ENCODE data around the gene PTPRT.

PTPRT gene

DNA sequence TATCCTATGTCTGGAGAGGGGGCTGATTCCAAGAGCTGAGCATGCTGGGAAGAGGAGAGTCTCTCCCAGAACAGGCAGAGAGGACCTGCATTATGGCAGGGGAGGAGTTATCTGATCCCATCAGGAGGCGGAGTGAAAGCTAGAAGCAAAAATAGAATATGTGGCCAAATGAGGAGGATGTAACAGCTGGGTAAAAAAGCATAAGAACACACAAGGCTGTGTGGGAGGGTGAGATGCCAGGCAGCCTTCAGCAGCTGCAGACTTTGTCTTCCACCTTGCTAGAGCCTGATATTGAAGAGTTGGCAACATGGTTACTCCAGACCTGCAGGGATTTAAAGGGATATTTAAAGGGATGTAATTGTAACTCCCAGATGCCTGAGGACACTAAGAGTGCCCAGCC lies 167.1 kb downstream of the PTPRT start:
- no peak for DNase-seq (ENCODE audit: low read depth)

DNA sequence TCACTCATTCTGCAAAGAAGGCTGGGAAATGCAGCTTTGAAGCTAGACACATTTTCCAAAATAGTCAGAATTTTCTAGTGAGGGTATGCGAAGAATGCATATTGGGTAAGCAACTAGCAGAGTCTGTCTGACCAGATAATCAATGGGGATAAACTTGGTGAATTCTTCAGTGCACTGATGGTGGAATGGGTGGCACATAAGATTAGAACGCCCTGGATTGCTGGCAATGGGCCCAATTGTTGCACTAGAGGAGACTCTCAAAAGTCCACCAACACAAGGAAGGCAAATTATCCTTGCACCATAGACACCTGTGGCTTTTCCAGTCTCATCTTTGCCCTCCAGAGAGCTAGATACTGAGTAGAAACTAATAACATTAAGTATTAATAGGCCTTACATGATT lies 167.6 kb downstream of the PTPRT start:
- no peak for DNase-seq (ENCODE audit: low read depth)

DNA sequence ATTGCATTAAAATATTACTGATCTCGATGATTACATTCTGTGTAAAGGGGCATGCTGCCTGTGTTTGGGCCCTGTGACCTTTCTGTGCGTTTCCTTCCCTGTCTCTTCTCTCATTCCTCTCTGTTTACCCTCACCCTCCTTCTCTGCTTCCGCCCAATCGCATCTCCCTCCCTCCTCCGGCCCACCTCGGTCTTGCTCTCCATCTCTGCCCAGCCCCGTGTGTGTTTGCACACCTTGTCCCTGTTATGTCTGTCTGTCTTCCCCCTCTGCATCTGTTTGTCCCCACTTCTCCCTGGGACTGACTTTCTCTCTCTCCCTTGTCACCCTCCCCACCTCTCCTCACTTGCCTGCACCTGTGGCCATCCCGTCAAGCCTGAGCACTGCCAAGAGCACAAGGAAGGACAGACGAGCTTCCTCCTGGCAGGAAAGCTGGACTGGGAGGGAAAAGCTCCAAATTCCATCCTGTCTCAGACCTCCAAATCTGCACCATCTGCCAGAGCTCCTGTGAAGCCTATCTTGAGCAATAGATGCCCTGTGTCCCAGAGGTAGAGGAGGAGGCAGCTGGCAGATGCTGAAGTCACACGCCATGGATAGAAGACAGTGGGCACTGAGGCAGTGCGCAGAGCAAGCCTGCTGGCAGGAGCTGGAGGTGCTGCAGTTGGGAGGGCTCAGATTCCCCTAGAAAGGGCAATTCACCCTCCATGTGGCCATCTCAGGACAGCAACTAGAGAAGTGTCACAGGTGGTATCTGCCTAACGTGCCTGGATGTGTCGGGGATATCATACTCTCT lies 172.3 kb downstream of the PTPRT start:
- no peak for DNase-seq (ENCODE audit: low read depth)

DNA sequence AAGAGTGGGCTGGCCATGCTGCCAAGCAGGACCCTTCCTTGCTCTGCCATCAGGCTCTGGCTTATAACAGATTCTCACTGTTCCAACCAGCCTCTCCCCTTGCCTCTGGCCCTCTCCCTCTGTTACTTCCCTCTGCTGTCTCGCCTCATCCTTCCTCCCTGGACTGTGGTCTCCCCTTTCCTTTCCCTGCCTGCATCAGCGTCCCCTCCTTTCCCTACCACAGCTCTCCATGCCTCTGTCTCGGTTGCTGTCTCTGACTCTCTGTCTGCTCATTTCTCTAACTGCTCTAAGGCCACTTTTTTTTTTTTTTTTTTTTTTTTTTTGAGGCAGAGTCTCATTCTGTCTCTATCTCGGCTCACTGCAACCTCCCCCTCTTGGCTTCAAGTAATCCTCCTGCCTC lies 173.4 kb downstream of the PTPRT start:
- DNase-seq (ENCODE audit: low read depth) = no peak

DNA sequence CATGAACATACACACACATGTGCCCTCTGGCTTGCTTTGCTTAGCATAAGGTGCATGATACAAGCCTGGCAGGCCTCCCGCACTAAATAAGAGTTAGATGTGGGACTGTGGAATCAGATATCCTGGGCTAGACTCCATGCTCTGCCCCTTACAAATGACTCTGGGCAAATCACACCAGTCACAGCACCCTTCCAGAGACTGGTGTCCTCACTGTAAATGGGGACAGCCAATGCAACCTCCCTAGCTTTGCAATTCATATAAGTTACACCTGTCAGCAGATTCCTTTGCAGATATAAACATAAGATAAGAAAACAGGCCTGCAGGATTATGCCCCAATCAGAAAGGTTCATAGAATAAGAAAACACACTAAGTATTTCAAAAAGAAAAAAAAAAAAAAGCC lies 174.1 kb downstream of the PTPRT start:
- no peak for DNase-seq (ENCODE audit: low read depth)

DNA sequence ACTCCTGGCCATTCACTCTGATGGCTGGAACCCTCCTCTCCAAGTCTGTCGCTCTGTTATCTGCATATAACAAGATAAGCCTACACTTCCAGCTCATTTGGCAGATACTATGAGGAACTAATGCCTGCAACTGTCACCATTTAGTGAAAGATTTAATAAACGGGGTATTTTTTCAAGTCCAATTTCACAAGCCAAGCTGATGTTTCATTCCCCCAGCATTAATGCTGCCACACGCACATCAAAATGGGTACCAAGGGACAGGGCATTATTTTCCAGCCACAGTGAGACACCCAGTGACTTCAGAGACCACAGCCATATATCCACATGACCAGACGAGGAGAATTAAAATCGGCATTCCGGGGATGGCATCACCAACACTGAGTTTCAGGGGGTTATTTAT lies 175.5 kb downstream of the PTPRT start:
- DNase-seq (ENCODE audit: low read depth) = no peak

DNA sequence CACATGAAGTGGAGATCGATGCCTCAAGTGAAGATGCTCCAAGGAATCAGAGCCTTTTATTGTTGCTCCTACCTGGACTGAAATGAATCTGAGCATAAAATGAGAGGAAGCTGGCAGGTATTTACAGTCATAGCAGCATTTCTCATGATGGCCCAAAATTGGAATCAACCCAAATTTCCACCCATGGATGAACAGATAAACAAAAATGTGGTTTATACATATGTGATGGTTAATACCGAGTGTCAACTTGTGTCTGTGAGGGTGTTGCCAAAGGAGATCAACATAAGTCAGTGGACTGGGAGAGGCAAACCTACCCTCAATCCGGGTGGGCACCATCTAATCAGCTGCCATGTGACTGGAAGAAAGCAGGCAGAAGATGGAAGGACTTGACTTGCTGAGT lies 178.2 kb downstream of the PTPRT start:
- DNase-seq (ENCODE audit: low read depth) = no peak

DNA sequence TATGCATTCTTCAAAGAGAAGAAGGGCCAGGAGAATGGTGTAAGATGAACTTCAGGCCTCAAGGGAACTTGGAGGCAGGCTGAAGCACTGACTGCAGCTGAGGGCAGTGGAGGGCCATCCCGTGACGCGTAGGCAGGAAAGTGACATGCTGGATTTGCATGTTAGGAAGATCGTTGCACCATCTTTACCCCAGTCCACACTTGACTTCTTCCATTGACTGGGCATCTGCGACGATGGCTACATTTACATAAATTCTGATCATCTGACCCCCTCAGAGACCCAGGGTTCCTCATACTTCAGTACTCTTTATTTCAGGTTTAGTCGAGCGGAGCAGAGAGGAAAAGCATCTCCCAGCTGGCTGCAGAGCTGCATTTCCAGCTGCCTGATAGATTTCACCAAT lies 180.2 kb downstream of the PTPRT start:
- no peak for DNase-seq (ENCODE audit: low read depth)

DNA sequence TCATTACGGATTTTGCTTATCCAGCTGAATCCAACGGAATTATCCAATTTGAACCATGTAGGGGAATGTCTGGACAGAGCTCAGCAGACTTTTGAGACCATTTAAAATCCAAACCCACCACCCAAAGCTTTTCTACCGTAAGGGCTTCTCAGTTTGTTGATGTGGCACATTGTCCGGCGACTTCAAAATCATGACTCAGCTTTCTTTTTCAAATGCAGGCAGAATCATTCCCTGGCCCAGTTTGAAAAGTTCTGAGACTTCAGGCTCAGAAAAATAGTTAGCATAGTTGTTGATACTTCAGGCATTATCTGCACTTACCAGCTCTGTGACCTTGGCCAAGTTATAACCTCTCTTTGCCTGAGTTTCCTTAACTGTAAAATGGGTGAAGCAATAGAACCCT lies 182.2 kb downstream of the PTPRT start:
- no peak for DNase-seq (ENCODE audit: low read depth)

DNA sequence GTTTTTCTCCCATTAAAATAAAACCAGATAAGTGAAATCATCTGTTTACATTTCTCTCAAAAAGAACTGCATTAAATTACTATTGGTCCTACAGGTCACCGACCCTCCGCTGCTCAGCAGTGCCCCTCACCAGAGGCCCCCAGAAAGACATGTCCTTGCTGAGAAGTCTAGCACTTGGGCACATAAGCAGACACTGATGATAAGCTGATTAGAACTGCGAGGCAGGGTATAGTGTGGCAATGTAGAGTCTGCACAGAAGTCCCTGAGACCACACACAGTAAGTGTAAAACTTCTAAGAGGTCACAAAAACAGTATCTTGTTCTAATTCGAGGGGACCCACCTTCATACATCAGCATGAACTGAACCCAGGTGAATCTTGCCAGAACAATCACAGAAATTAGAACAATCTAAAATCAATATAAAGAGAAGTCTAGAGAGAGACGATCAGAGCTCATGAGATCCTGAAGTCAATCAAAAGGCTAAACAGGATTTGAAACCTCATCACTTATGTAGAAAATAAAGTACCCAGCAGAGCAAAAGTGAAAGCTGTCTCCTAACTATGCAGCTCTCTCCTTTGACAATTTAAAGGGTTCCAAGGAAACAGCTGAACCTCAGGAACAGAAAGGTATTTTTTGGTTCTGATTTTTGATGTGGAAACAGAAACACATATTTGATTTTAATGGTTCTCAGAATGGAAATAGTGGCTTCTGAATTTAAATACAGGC lies 182.9 kb downstream of the PTPRT start:
- DNase-seq (ENCODE audit: low read depth) = no peak

DNA sequence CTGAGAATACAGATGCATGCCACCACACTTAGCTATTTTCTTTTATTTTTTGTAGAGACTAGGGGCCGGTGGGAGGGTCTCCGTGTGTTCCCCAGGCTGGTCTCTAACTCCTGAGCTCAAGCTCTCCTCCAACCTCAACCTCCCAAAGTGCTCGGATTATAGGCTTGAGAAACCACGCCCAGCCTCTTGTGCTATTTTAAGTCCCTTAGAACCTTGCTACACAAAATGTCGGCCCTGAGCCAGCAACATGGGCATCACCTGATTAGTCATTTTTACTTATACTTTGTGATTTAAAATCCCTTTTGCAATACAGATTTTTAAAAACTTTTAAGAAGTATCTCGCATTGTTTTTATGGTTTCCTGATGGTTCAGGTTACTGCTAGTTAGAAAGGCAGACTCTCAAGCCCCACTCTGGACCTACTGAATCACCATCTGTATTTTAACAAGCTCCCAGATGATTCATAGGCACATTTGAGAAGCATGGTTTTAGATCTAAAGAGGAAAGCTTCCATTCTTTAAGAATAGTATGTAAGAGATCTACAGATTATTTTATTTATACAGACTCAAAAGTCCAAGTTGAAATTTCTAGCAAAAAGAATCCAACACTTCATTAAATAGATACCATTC lies 186.3 kb downstream of the PTPRT start:
- no peak for DNase-seq (ENCODE audit: low read depth)

DNA sequence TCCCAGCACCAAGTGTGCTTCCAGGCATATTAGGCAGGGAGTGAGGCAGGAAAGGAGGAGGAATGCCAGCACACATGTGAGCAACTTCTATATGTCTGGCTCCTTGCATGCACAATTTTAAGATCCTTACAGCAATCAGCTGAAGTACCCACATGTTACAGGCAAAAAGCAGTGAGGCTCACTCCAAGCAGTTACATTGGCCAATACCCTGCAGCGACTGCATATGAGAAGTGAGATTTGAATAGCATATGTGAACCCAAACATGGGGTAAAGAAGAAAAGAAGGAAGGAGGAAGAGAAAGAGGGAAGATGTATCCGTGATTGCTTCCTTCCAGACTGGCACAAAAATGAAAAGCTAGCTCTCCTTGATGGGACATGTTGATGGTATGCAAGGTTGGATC lies 193.6 kb downstream of the PTPRT start:
- DNase-seq (ENCODE audit: low read depth) = no peak

DNA sequence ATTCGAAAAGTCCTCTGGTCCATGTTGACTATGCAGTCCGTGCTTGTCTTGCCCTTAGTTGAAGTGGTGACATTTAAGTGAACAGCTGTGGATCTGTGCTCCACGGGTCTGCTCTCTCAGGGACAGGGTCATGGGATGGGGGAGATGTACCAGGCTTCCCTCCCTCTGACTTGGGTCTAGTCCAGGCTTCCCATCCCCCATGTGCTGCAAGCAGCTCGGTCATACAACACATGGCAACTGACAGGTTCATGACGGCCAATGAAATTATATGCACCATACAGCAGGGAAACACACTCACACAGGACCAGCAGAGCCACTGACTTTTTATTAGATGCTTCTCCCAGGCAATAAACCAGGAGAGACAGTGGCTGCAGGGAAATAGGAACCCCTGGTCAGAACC lies 201.4 kb downstream of the PTPRT start:
- DNase-seq (ENCODE audit: low read depth) = no peak

DNA sequence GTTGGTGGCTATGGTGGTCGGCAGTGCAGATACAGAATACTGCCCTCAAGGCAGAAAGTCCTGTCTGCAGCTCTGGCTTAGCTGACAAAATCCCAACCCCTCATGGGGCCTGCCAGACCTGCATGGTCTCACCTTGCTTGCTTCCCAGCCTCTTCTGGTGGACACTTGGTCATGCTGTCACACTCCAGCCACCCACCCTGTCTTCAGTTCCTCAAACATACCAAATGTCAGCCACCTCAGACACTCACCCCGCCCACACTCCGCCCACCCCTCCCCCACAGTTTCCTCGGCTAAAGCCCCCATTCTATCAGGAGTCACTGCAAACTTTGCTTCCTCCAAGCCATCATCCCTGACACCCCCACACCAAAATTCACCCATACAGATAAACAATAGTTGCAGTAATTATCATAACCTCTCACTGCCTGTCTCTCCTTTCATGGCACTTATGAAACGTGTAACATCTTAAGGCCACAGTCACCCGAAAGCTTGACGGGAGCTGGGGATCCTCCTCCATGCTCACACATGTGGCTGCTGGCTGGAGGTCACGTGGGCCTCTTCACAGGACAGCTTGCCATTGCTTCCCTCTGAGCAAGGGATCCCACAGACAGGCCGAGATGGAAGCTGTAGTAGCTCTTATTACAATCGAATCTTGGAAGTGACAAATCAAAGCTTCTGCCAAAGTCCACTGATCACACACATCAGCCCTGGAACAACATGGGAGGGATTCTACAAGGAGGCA lies 202.2 kb downstream of the PTPRT start:
- no peak for DNase-seq (ENCODE audit: low read depth)

DNA sequence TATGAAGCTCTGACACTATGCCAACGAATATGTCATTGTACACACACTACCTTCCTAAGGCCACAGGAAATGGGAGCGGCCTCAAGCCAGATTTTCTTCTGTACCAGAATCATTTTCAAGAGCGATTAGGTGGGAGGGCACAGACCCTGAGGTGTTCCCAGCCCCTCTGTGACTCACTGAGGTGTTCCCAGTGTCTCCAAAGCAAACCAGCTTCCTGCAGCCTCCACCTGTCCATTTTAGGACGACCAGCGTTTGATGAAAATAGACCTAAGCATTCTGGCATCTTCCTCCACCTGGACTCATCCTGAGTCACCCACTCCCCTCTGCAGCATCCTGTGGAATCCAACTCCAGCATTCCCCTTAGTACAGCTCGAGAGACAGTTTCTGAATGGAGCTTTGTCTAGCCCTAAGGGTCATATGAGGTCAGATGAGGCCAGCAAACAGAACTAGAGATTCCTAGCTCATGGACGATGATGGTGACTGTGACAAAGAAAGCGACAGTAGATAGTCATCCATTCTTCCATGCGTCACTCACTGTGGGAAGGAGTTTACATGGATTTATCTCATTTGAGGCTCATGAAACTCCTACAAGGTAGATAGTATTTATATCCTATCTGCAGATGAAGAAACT lies 203.4 kb downstream of the PTPRT start:
- DNase-seq (ENCODE audit: low read depth) = no peak

DNA sequence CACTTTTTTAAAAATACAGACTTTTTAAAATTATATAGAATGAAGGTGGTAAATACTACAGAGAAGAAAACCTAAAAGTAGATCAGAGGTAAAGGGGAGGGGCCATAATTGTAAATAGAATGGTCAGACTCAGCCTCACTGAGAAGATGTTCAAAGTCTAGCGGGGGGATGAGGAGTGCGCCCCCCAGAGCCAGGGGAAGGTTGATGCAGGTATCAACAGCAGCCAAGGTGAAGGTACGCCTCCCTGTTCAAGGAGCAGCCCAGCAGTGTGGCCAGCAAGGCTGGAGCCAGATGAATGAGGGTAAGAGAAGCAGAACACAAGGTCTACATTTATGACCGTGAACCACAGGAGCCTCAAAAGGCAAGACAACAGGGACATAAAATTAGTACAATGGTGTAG lies 204.1 kb downstream of the PTPRT start:
- no peak for DNase-seq (ENCODE audit: low read depth)

DNA sequence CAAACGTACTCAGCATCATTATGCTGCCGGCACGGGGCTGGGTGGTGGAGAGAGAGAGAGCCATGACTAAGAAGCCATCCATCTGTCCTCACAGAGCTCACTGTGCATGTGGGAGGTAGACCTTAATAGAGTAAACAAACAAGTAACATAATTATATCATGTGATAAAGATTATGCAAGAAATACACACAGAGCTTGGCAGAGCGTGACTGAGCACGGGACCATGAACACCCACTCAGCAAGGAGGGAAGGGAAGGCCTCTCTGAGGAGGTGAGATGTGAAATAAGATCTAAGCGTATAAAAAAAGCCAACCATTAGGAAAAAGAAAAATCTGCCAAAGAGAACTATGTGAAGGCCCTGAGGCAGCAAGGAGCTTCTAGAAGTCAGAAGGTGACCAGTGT lies 207.5 kb downstream of the PTPRT start:
- DNase-seq (ENCODE audit: low read depth) = no peak

DNA sequence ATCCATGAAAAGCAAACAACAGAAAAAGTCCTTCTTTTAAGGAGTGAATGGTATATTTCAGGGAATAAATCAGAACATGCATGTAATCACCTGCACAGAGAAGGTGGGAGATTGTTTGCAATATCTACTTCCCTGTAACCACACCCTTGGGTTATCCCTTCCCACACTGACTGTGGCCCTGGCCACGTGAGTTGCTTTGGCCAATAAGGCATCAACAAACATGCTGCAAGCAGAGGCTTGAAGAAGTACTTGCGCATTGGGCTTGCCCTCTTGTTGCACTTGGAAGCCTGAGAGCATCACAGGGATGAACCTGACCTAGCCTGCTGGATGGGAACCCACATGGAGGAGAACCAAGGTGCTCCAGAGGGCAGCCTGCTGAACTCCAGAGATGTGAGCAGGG lies 208.5 kb downstream of the PTPRT start:
- DNase-seq (ENCODE audit: low read depth) = no peak

DNA sequence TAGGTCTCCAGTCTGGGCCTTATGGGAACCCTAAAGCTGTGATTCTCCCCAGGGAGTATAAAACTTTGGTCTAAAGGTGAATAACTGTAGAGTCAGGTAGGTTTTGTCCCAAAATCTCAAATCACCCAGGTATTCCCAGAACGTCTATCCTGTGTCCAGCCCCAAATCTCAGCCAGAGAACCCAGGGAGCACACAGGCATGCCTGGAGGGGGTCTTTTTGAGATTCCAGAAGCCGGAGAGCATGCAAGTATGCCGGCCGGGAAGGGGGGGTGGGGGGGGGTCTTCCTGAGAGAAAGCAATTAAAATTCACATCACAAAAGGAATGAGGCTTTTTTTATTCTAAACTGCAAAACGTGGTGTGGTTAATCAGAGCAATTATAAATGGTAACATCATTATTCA lies 210.0 kb downstream of the PTPRT start:
- DNase-seq (ENCODE audit: low read depth) = no peak

DNA sequence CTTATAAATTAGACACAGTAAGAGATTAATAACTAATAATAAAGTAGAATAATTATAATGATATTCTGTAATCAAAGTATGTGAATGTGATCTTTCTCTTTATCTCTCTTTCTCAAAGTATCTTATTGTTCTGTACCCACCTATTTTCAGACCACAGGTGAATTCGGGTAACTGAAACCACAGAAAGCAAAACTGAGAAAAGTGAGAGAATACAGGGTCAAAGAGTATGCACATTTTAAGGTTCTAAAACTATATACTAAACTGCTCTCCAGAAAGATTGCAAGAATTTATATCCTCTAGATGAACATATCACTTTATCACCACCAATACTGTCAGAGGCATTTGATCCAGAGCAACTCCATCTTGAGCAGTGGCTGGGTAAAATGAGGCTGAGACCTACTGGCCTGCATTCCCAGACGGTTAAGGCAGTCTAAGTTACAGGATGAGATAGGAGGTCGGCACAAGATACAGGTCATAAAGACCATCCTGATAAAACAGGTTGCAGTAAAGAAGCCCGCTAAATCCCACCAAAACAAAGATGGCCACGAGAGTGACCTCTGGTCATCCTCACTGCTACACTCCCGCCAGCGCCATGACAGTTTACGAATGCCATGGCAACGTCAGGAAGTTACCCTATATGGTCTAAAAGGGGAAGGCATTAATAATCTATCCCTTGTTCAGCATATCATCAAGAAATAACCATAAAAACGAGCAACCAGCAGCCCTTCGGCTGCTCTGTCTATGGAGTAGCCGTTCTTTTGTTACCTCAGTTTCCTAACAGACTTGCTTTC lies 211.3 kb downstream of the PTPRT start:
- no peak for DNase-seq (ENCODE audit: low read depth)

DNA sequence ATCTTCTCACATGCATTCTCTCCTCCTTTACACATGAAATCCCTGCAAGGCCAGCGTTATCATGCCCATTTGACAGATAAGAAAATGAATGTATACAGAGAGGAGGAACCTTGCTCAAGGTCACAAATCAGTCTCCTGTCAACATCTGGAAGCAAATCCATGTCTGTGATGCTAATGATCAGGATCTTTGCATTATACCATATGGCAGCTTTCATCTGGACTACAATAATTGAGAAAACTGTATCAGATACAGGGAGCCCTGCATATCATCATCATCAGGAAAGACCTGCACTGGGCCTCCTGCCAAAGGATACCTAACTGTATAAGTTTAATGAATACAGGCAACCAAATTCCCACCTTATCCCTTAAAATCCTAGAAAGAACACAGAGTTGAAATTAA lies 213.7 kb downstream of the PTPRT start:
- DNase-seq (ENCODE audit: low read depth) = no peak
